ENCODE data around the gene SSX2IP. TPM values are rescaled to one million over a fixed set of nuclear protein-coding genes. Genes with fewer than 3 reads are reported as not detected.

SSX2IP gene
- total and polyA plus RNA-seq, 2 donors from 2014 or later = 12.1 to 18.2 TPM

DNA sequence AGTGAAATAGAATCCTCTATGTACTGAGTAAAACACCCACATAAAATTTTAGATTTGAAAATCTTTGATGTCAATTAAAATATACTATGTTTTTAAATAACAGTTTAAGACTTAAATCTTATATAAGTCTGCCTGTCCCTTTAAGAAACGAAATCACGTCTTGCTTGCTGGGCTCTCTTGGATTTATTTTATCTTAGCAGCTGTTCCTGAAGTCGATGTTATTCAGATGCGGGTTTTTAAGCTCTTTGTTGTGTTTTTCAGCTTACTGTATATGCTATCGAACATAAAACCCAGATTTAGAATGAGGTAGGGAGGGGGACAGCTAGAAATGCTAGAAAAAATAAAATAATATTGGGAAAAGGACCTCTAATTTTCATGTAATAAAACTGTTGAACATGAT lies 11.1 kb upstream of the SSX2IP start:
- Histone ChIP-seq H3K36me3 (ENCODE audit: control insufficient read depth in 2 of 3, insufficient read depth in 3 of 3, low read length in 3 of 3) (no peaks in the 10 kb centered on the region), H3K4me1 (ENCODE audit: control insufficient read depth in 2 of 3, insufficient read depth in 2 of 3, low read depth in 1 of 3, low read length in 3 of 3) (peaks cover 0 to 23% (median 5%) of the 10 kb centered on the region in 3 donors), H3K9me3 (ENCODE audit: control insufficient read depth in 2 of 3, insufficient read depth in 1 of 3, low read length in 3 of 3) (no peaks in the 10 kb centered on the region), H3K4me3 (ENCODE audit: low read length in 3 of 3) (peak overlapping the region in 2 of 3 donors; percentile 27 to 43), H3K27ac (ENCODE audit: low read depth in 2 of 2, low read length in 2 of 2) (no peak overlapping the region), H3K9ac (ENCODE audit: low read length in 3 of 3) (no peak overlapping the region), H3K27me3 (ENCODE audit: control insufficient read depth, insufficient read depth, low read length) (no peaks in the 10 kb centered on the region)
- no peak for FAIRE-seq
- peak in 1 of 5 donors; percentile 49 for DNase-seq
- TF ChIP-seq, protein P1, sequence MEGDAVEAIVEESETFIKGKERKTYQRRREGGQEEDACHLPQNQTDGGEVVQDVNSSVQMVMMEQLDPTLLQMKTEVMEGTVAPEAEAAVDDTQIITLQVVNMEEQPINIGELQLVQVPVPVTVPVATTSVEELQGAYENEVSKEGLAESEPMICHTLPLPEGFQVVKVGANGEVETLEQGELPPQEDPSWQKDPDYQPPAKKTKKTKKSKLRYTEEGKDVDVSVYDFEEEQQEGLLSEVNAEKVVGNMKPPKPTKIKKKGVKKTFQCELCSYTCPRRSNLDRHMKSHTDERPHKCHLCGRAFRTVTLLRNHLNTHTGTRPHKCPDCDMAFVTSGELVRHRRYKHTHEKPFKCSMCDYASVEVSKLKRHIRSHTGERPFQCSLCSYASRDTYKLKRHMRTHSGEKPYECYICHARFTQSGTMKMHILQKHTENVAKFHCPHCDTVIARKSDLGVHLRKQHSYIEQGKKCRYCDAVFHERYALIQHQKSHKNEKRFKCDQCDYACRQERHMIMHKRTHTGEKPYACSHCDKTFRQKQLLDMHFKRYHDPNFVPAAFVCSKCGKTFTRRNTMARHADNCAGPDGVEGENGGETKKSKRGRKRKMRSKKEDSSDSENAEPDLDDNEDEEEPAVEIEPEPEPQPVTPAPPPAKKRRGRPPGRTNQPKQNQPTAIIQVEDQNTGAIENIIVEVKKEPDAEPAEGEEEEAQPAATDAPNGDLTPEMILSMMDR (IDR thresholded peaks at IDR 0.05; ENCODE audit: borderline replicate concordance, extremely low read depth, insufficient read depth) = no peak
- intact Hi-C loops (cut with DNase I) = no loop called here

DNA sequence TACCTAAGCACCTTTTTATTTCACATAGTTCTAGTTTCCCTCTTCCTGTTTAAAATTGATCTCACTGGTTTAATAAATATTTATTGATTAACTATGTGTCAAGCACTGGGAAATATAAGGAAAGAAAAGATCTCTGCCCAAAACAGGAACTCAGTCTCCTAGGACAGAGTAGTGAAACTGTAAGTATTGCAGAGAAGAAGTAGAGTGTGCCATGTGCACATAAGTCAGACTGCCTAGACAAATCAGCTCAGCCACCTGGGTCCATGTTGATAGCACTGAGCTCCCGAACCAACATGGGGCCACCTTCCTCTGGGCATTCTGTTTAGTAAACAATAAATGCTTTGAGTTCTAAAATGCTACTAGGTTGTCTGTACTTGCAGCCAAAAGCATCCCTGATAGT lies 9.8 kb upstream of the SSX2IP start:
- Histone ChIP-seq H3K27me3 (ENCODE audit: control insufficient read depth, insufficient read depth, low read length) (no peaks in the 10 kb centered on the region), H3K4me1 (ENCODE audit: control insufficient read depth in 2 of 3, insufficient read depth in 2 of 3, low read depth in 1 of 3, low read length in 3 of 3) (peaks cover 0 to 15% (median 5%) of the 10 kb centered on the region in 3 donors), H3K27ac (ENCODE audit: low read depth in 2 of 2, low read length in 2 of 2) (no peak overlapping the region), H3K9me3 (ENCODE audit: control insufficient read depth in 2 of 3, insufficient read depth in 1 of 3, low read length in 3 of 3) (no peaks in the 10 kb centered on the region), H3K4me3 (ENCODE audit: low read length in 3 of 3) (no peak overlapping the region), H3K9ac (ENCODE audit: low read length in 3 of 3) (no peak overlapping the region), H3K36me3 (ENCODE audit: control insufficient read depth in 2 of 3, insufficient read depth in 3 of 3, low read length in 3 of 3) (no peaks in the 10 kb centered on the region)
- FAIRE-seq (no peak), DNase-seq (no peak)
- intact Hi-C loops (cut with DNase I) = no loop called here
- TF ChIP-seq, protein P1 (IDR thresholded peaks at IDR 0.05; ENCODE audit: borderline replicate concordance, extremely low read depth, insufficient read depth) = no peak

DNA sequence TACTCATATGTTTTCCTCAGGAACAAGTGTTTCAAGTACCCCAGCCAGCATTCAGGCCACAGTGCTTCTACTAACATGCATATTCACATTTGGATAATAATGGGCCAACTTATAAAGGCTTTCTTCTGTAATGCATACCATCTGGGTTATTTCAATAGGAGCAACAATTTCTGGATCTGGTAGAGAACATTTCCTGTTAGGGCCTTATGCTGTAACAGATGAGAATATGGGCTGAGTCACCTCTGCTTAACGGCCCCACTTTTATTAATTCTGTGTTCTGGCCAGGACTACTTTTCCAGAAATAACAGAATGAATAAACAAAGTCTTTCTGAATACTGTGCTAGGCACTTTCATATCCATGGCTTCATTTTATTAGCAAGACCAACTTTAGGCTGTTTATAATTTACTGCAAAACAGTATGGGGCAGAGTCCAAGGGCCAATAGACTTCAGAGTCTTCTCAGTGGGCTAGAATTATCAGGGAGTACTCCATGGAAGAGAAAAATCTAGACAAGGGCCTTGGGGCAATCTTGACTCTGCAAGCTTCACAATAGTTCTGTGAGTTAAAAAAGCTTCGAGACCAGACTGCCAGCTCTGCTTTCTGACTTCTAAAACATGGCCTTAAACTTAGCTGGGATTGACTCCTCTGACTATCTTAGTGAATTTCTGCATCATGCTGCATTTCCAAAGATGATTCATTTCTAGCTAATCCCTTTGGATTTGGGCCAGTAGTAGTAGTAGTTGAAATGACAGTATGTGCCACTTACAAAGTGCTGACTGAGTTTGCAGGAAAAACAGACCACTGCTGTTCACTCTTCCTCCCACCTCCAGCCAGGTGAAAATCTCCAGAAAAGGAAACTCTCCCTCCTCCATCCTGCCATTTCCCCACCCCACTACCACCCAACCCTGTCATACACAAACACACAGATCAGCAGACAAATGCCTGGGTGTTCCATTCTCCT lies 8.2 kb upstream of the SSX2IP start:
- no peak for FAIRE-seq
- peak in 1 of 5 donors; percentile 55 for DNase-seq
- H3K9ac ChIP-seq (ENCODE audit: low read length in 3 of 3) = no peak overlapping the region
- TF ChIP-seq, protein P1 (IDR thresholded peaks at IDR 0.05; ENCODE audit: borderline replicate concordance, extremely low read depth, insufficient read depth) = no peak
- no peaks in the 10 kb centered on the region for H3K27me3 ChIP-seq (ENCODE audit: control insufficient read depth, insufficient read depth, low read length)
- peak overlapping the region; percentile 37 to 45 for H3K27ac ChIP-seq (ENCODE audit: low read depth in 2 of 2, low read length in 2 of 2)
- no peak overlapping the region for H3K4me3 ChIP-seq (ENCODE audit: low read length in 3 of 3)
- peaks cover 0 to 12% (median 3%) of the 10 kb centered on the region in 3 donors for H3K4me1 ChIP-seq (ENCODE audit: control insufficient read depth in 2 of 3, insufficient read depth in 2 of 3, low read depth in 1 of 3, low read length in 3 of 3)
- H3K36me3 ChIP-seq (ENCODE audit: control insufficient read depth in 2 of 3, insufficient read depth in 3 of 3, low read length in 3 of 3) = no peaks in the 10 kb centered on the region
- intact Hi-C loops (cut with DNase I) = no loop called here
- H3K9me3 ChIP-seq (ENCODE audit: control insufficient read depth in 2 of 3, insufficient read depth in 1 of 3, low read length in 3 of 3) = no peaks in the 10 kb centered on the region
